A673 (cell line): ENCODE measurements around the gene USP44. TPM values are rescaled to one million over a fixed set of nuclear protein-coding genes. Genes with fewer than 3 reads are reported as not detected.

ENCODE experiments used
- BruUV-seq: library from RNA; stranded (reverse); fragments of 400-500 nt; replicated peaks from 2 replicates; lab custom pipeline; 2021; lab: Mats Ljungman, UMichigan
- CTCF ChIA-PET: fragments of 300-600 bp; sonication (Branson Sonifier 250); formaldehyde crosslinking; loops from one replicate; lab custom pipeline; 2022; ENCODE audit warnings: antibody characterized with exemption; lab: Charles Lee
- POLR2A ChIA-PET: fragments of 300-600 bp; sonication (Branson Sonifier 250); formaldehyde crosslinking; loops from one replicate; lab custom pipeline; 2022; ENCODE audit warnings: antibody characterized with exemption; ENCODE audit not compliant: low non-redundant PET; lab: Charles Lee
- DNase-seq: peaks from one replicate; pipeline ENCODE4 v3.0.0-alpha.2; 2015; ENCODE audit warnings: low spot score
- H3K27ac ChIP-seq: fragments of 200-600 bp; sonication (generic); 2 replicates; pipeline ENCODE4 v1.5.1; 2016; ENCODE audit warnings: mixed run types, low read depth, mild to moderate bottlenecking, mixed read lengths, antibody characterized with exemption, low read length; ENCODE audit not compliant: poor library complexity, severe bottlenecking
- H3K27me3 ChIP-seq: fragments of 200-600 bp; sonication (generic); replicated peaks from 2 replicates; pipeline ENCODE4 v1.6.1; 2017; ENCODE audit warnings: mixed run types, low read depth, mild to moderate bottlenecking, mixed read lengths, antibody characterized with exemption, low read length; ENCODE audit not compliant: insufficient read depth, poor library complexity
- H3K36me3 ChIP-seq: fragments of 200-600 bp; sonication (generic); 2 replicates; pipeline ENCODE4 v1.6.1; 2016; ENCODE audit warnings: mixed run types, mild to moderate bottlenecking, mixed read lengths, antibody characterized with exemption, low read length; ENCODE audit not compliant: insufficient read depth, poor library complexity, severe bottlenecking
- H3K4me1 ChIP-seq: fragments of 200-600 bp; sonication (generic); 2 replicates; pipeline ENCODE4 v1.6.1; 2017; ENCODE audit warnings: mixed run types, mild to moderate bottlenecking, mixed read lengths, antibody characterized with exemption, low read length; ENCODE audit not compliant: insufficient read depth, poor library complexity, severe bottlenecking
- H3K4me3 ChIP-seq: fragments of 200-600 bp; sonication (generic); 2 replicates; pipeline ENCODE4 v1.5.1; 2016; ENCODE audit warnings: low read depth, mixed run types, mild to moderate bottlenecking, mixed read lengths, low read length; ENCODE audit not compliant: poor library complexity, severe bottlenecking
- H3K9me3 ChIP-seq: fragments of 200-600 bp; sonication (generic); 2 replicates; pipeline ENCODE4 v1.6.1; 2016; ENCODE audit warnings: mixed run types, low read depth, mild to moderate bottlenecking, mixed read lengths, antibody characterized with exemption, low read length; ENCODE audit not compliant: poor library complexity, severe bottlenecking
- CTCF ChIP-seq: fragments of 300-800, 200-600 bp; sonication (generic); conservative IDR thresholded peaks from 2 replicates; pipeline ENCODE4 v1.5.1; 2017; ENCODE audit warnings: low read depth, mild to moderate bottlenecking, antibody characterized with exemption, low read length, moderate library complexity, mixed read lengths
- EZH2 ChIP-seq: fragments of 200-600 bp; sonication (generic); IDR thresholded peaks from 2 replicates; pipeline ENCODE4 v1.6.1; 2017; ENCODE audit warnings: borderline replicate concordance, low read depth, mild to moderate bottlenecking, mixed read lengths, antibody characterized with exemption, low read length; ENCODE audit not compliant: poor library complexity, severe bottlenecking
- intact Hi-C: fragments of 100-400 bp; cut with micrococcal nuclease; formaldehyde crosslinking; loops from one replicate; pipeline ENCODE4 v1.10.0; 2022; ENCODE audit not compliant: unreplicated experiment
- total RNA-seq: library from RNA; stranded (reverse); gene quantifications from 2 replicates; pipeline ENCODE4 v1.2.3, GENCODE V29; 2021

The USP44 gene
- total RNA-seq, 1 experiment from 2014 or later: 7.1 TPM

GRCh38 chr12:95481888-95482287 is 69.4 kb downstream of the USP44 start:
- CTCF ChIA-PET: no interaction called here
- intact Hi-C loops: no loop called here
- H3K4me3 ChIP-seq: no peak overlapping the region
- no peaks in the 10 kb centered on the region for H3K9me3 ChIP-seq
- no peaks in the 10 kb centered on the region for H3K4me1 ChIP-seq
- POLR2A ChIA-PET: no interaction called here
- peaks cover 75% of the 10 kb centered on the region for H3K36me3 ChIP-seq
- H3K27ac ChIP-seq: no peak overlapping the region
- BruUV-seq: no TSS peak
- no peaks in the 10 kb centered on the region for H3K27me3 ChIP-seq
- DNase-seq: no peak
- TF ChIP-seq CTCF (no peak), EZH2 (no peak)

GRCh38 chr12:95481072-95481471 is 70.2 kb downstream of the USP44 start:
- Histone ChIP-seq H3K4me1 (no peaks in the 10 kb centered on the region), H3K27ac (no peak overlapping the region), H3K36me3 (peaks cover 74% of the 10 kb centered on the region), H3K27me3 (no peaks in the 10 kb centered on the region), H3K4me3 (no peak overlapping the region), H3K9me3 (no peaks in the 10 kb centered on the region)
- BruUV-seq: no TSS peak
- DNase-seq: no peak
- intact Hi-C loops: no loop called here
- CTCF ChIA-PET: no interaction called here
- TF ChIP-seq EZH2: no peak
- TF ChIP-seq CTCF: no peak
- POLR2A ChIA-PET: no interaction called here

GRCh38 chr12:95480230-95480629 is 71.0 kb downstream of the USP44 start:
- DNase-seq: no peak
- Histone ChIP-seq H3K4me1 (peaks cover 6% of the 10 kb centered on the region), H3K27ac (no peak overlapping the region), H3K4me3 (no peak overlapping the region), H3K27me3 (no peaks in the 10 kb centered on the region), H3K36me3 (peaks cover 72% of the 10 kb centered on the region), H3K9me3 (no peaks in the 10 kb centered on the region)
- ChIA-PET POLR2A (no interaction called here), CTCF (no interaction called here)
- intact Hi-C loops: no loop called here
- no TSS peak for BruUV-seq
- no peak for TF ChIP-seq CTCF
- TF ChIP-seq EZH2: no peak
